B cell (primary cell): Measurements from ENCODE around the gene RAX2. TPM values are rescaled to one million over a fixed set of nuclear protein-coding genes. Genes with fewer than 3 reads are reported as not detected.

Experiments used
- ATAC-seq: fragments of 200-7000 bp; cut with Tn5 transposase; one replicate; pipeline ENCODE4 v1.10.0; 2021; ENCODE audit warnings: low read depth, mild to moderate bottlenecking, moderate number of reproducible peaks, moderate library complexity
- CTCF ChIA-PET: fragments of 350-600 bp; sonication (Branson Sonifier 250); formaldehyde crosslinking; loops from one replicate; lab custom pipeline; 2021; ENCODE audit warnings: antibody characterized with exemption, inconsistent platforms; lab: Charles Lee
- POLR2A ChIA-PET: fragments of 350-600 bp; sonication (Branson Sonifier 250); formaldehyde crosslinking; loops from one replicate; lab custom pipeline; 2021; ENCODE audit warnings: antibody characterized with exemption; lab: Charles Lee
- DNase-seq: peaks from one replicate; pipeline ENCODE4 v3.0.0; 2013
- H2AFZ ChIP-seq: 2 replicates; pipeline ENCODE4 v1.6.1; 2012; ENCODE audit warnings: mild to moderate bottlenecking, low read depth, low read length; ENCODE audit not compliant: insufficient read depth, poor library complexity, severe bottlenecking
- H3K27ac ChIP-seq, 2 donors: 1 replicate in 1 of 2; 2 replicates in 1 of 2; pipeline ENCODE4 v1.5.1; 2012 to 2013; ENCODE audit warnings: low read length in 2 of 2, mild to moderate bottlenecking in 2 of 2, moderate library complexity in 1 of 2
- H3K27me3 ChIP-seq, 4 experiments: fragments of 200-600 bp in 1 of 4; sonication (generic) in 1 of 4; replicated peaks in 1 of 4; 1 replicate in 2 of 4; 2 replicates in 2 of 4; pipeline versions ENCODE4 v1.6.1 to v1.7.0; 2013 to 2016; ENCODE audit warnings: low read length in 3 of 4, mild to moderate bottlenecking in 2 of 4, mixed read lengths in 1 of 4, moderate library complexity in 1 of 4; ENCODE audit not compliant: insufficient read depth in 4 of 4, control insufficient read depth in 3 of 4; ENCODE audit errors: control extremely low read depth in 1 of 4
- H3K36me3 ChIP-seq, 2 experiments: replicated peaks in 1 of 2; 1 replicate in 1 of 2; 2 replicates in 1 of 2; pipeline versions ENCODE4 v1.6.1 to v1.7.1; 2013; ENCODE audit warnings: low read length in 1 of 2; ENCODE audit not compliant: insufficient read depth in 2 of 2, control insufficient read depth in 1 of 2; ENCODE audit errors: control extremely low read depth in 1 of 2, extremely low read depth in 1 of 2
- H3K4me1 ChIP-seq, 2 donors: fragments of 200-600 bp in 1 of 2; sonication (generic) in 1 of 2; 1 replicate in 1 of 2; 2 replicates in 1 of 2; pipeline versions ENCODE4 v1.5.1 to v1.6.1; 2013 to 2017; ENCODE audit warnings: low read length in 2 of 2; ENCODE audit not compliant: control insufficient read depth in 2 of 2, insufficient read depth in 2 of 2
- H3K4me2 ChIP-seq: replicated peaks from 2 replicates; pipeline ENCODE3; 2012; ENCODE audit warnings: mild to moderate bottlenecking, low read depth, low read length; ENCODE audit not compliant: poor library complexity, severe bottlenecking
- H3K4me3 ChIP-seq, 5 experiments: fragments of 200-600 bp in 1 of 5; sonication (generic) in 1 of 5; 1 replicate in 3 of 5; 2 replicates in 2 of 5; pipeline versions ENCODE4 v1.5.1 to v1.7.0; 2011 to 2016; ENCODE audit warnings: low read length in 4 of 5, mild to moderate bottlenecking in 4 of 5, low read depth in 2 of 5, control low read depth in 1 of 5, moderate library complexity in 1 of 5; ENCODE audit not compliant: insufficient read depth in 1 of 5; ENCODE audit errors: control extremely low read depth in 1 of 5, extremely low read depth in 1 of 5
- H3K79me2 ChIP-seq: fragments of 200-600 bp; sonication (generic); one replicate; pipeline ENCODE4 v1.6.0; 2016; ENCODE audit warnings: low read length; ENCODE audit not compliant: control insufficient read depth, insufficient read depth
- H3K9ac ChIP-seq: fragments of 200-600 bp; sonication (generic); 2 replicates; pipeline ENCODE4 v1.6.1; 2017; ENCODE audit warnings: mild to moderate bottlenecking, low read length, moderate library complexity
- H3K9me3 ChIP-seq, 3 donors: one replicate each; pipeline versions ENCODE4 v1.6.1 to v1.7.1; 2013; ENCODE audit warnings: low read length in 2 of 3; ENCODE audit not compliant: control insufficient read depth in 2 of 3, insufficient read depth in 1 of 3; ENCODE audit errors: control extremely low read depth in 1 of 3
- H4K20me1 ChIP-seq: 2 replicates; pipeline ENCODE4 v1.6.0; 2012; ENCODE audit warnings: mild to moderate bottlenecking, low read length; ENCODE audit not compliant: insufficient read depth, control insufficient read depth, poor library complexity, severe bottlenecking
- H3K27ac Mint-ChIP-seq: one replicate; pipeline ENCODE4 v1.8.0; 2021; ENCODE audit warnings: mixed read lengths
- H3K27me3 Mint-ChIP-seq: one replicate; pipeline ENCODE4 v1.8.0; 2021; ENCODE audit warnings: mixed read lengths
- H3K4me1 Mint-ChIP-seq: one replicate; pipeline ENCODE4 v1.8.0; 2021; ENCODE audit warnings: mixed read lengths
- H3K4me3 Mint-ChIP-seq: one replicate; pipeline ENCODE4 v1.8.0; 2021; ENCODE audit warnings: mixed read lengths
- H3K9me3 Mint-ChIP-seq: one replicate; pipeline ENCODE4 v1.8.0; 2022; ENCODE audit warnings: mixed read lengths; ENCODE audit not compliant: insufficient read depth
- EZH2 ChIP-seq: IDR thresholded peaks from 2 replicates; pipeline ENCODE4 v1.6.1; 2012; ENCODE audit warnings: borderline replicate concordance, low read depth, mild to moderate bottlenecking, moderate library complexity, low read length; ENCODE audit not compliant: insufficient read depth, poor library complexity, severe bottlenecking
- WGBS: methylation state at CpG from one replicate; pipeline ENCODE4 v1.1.5; 2013; ENCODE audit warnings: missing lambda C conversion rate; ENCODE audit not compliant: insufficient coverage; 5-methylcytosine and 5-hydroxymethylcytosine counted together
- intact Hi-C: fragments of 100-400 bp; cut with micrococcal nuclease; formaldehyde crosslinking; loops from one replicate; pipeline ENCODE4 v1.10.0; 2022
- polyA plus RNA-seq: library from polyadenylated mRNA; depleted of rRNA; stranded (reverse); fragments of >200 nt; gene quantifications from 2 replicates; pipeline ENCODE4 v1.2.3, GENCODE V29; 2012
- total RNA-seq, 2 donors: library from RNA; stranded (reverse); fragments of 120-200 nt in 1 of 2; gene quantifications; 1 replicate in 1 of 2; 2 replicates in 1 of 2; pipeline versions ENCODE4 v1.2.3 to v1.2.4, GENCODE V29; 2013 to 2022
- TF ChIP-seq, protein P1 (sequence below): fragments of 200-600 bp; IDR thresholded peaks from one replicate; pipeline ENCODE4 v1.8.0; 2022; ENCODE audit warnings: antibody characterized with exemption, mild to moderate bottlenecking

RAX2 gene
- total and polyA plus RNA-seq, 2 donors (not counting 1 experiment from before 2014, with no cell fraction given) = not detected

DNA sequence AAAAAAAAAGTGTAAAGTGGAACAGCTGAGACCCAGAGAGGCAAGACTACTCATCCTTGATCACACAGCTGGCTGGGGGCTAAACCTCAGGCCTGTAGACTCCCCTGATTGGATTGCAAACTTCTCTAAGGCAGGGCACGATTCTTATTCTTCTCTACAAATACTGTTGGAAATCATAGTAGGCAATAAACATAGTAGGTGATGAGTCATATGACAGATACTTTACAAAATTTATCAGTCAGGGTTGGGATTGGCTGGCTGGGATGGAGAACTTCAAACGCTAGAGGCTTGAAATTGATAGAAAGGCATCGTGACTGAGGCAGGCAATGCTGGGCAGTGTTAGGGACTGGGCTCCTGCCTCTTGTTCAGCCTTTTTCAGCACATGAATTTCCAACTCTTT lies 20.1 kb upstream of the RAX2 start:
- H3K9ac ChIP-seq = no peak overlapping the region
- WGBS = 100% methylated on average over 1 of the region's 3 CpGs
- H2AFZ ChIP-seq = no peak overlapping the region
- ChIA-PET CTCF (no interaction called here), POLR2A (no interaction called here)
- H3K4me3 Mint-ChIP-seq = no peak overlapping the region
- TF ChIP-seq, protein P1, sequence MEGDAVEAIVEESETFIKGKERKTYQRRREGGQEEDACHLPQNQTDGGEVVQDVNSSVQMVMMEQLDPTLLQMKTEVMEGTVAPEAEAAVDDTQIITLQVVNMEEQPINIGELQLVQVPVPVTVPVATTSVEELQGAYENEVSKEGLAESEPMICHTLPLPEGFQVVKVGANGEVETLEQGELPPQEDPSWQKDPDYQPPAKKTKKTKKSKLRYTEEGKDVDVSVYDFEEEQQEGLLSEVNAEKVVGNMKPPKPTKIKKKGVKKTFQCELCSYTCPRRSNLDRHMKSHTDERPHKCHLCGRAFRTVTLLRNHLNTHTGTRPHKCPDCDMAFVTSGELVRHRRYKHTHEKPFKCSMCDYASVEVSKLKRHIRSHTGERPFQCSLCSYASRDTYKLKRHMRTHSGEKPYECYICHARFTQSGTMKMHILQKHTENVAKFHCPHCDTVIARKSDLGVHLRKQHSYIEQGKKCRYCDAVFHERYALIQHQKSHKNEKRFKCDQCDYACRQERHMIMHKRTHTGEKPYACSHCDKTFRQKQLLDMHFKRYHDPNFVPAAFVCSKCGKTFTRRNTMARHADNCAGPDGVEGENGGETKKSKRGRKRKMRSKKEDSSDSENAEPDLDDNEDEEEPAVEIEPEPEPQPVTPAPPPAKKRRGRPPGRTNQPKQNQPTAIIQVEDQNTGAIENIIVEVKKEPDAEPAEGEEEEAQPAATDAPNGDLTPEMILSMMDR = no peak
- TF ChIP-seq EZH2 = no peak
- intact Hi-C loops = no loop called here
- no peaks in the 10 kb centered on the region for H3K4me1 ChIP-seq
- DNase-seq (no peak), ATAC-seq (no peak)
- peaks cover 2% of the 10 kb centered on the region for H3K9me3 Mint-ChIP-seq
- H3K36me3 ChIP-seq = no peaks in the 10 kb centered on the region
- H3K4me1 Mint-ChIP-seq = peaks cover 4% of the 10 kb centered on the region
- no peak overlapping the region for H3K4me3 ChIP-seq
- no peak overlapping the region for H3K27ac Mint-ChIP-seq
- H3K27me3 ChIP-seq = peaks cover 0 to 2% (median 0%) of the 10 kb centered on the region in 4 experiments
- H3K27ac ChIP-seq = no peak overlapping the region
- H3K4me2 ChIP-seq = no peak overlapping the region
- H3K9me3 ChIP-seq = peaks cover 1 to 25% (median 17%) of the 10 kb centered on the region in 3 donors
- peaks cover 3% of the 10 kb centered on the region for H3K27me3 Mint-ChIP-seq
- no peaks in the 10 kb centered on the region for H3K79me2 ChIP-seq
- no peaks in the 10 kb centered on the region for H4K20me1 ChIP-seq

DNA sequence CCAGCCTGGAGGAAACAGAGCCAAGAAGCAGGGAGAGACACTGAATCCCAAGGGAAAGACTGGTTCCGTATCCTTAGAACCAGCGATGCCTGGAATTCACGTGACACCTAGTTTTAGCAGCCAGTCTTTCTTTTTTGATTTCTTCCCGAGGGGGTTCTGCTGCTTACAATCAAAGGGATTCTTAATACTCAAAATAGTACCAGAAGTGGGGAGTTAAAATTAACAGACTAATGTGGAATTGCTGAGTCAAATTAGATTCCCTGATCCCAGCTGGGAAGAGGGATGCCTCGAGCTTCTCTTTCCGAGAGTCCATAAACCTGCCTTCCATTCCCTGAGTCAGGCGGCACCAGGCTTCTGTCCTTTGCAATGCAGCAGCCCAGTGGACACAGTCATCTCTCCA lies 18.9 kb upstream of the RAX2 start:
- no peaks in the 10 kb centered on the region for H3K4me1 ChIP-seq
- H3K9me3 ChIP-seq = peaks cover 0 to 21% (median 6%) of the 10 kb centered on the region in 3 donors
- TF ChIP-seq, protein P1 = no peak
- TF ChIP-seq EZH2 = no peak
- ATAC-seq = no peak
- no peak overlapping the region for H3K4me2 ChIP-seq
- no peak overlapping the region for H3K27ac ChIP-seq
- H3K27me3 Mint-ChIP-seq = peaks cover 3% of the 10 kb centered on the region
- DNase-seq = no peak
- H2AFZ ChIP-seq = no peak overlapping the region
- no peaks in the 10 kb centered on the region for H3K9me3 Mint-ChIP-seq
- peaks cover 0 to 2% (median 0%) of the 10 kb centered on the region in 4 experiments for H3K27me3 ChIP-seq
- ChIA-PET POLR2A (no interaction called here), CTCF (interaction anchor here (1.1 kb wide), 1 partner anchor 27 kb away, joined by 3 read pairs; no protein-coding TSS in a partner anchor)
- H3K27ac Mint-ChIP-seq = no peak overlapping the region
- H3K9ac ChIP-seq = no peak overlapping the region
- no peak overlapping the region for H3K4me3 Mint-ChIP-seq
- H3K4me1 Mint-ChIP-seq = peaks cover 8% of the 10 kb centered on the region
- H4K20me1 ChIP-seq = no peaks in the 10 kb centered on the region
- no peaks in the 10 kb centered on the region for H3K79me2 ChIP-seq
- H3K4me3 ChIP-seq = no peak overlapping the region
- intact Hi-C loops = no loop called here
- 100% methylated on average over 3 of the region's 7 CpGs for WGBS
- H3K36me3 ChIP-seq = no peaks in the 10 kb centered on the region
